K562 (cell line): Measurements from ENCODE around the gene TMEM184A. TPM values are rescaled to one million over a fixed set of nuclear protein-coding genes. Genes with fewer than 3 reads are reported as not detected.

Experiments
- ARID1B ChIP-seq: fragments of 450-650 bp; IDR thresholded peaks from 2 replicates; pipeline ENCODE4 v1.6.1; 2016; ENCODE audit warnings: antibody characterized with exemption, mild to moderate bottlenecking, inconsistent platforms
- BRD9 ChIP-seq: fragments of 450-650 bp; IDR thresholded peaks from 2 replicates; pipeline ENCODE4 v1.6.1; 2018; ENCODE audit warnings: low read depth; ENCODE audit not compliant: partially characterized antibody
- CXXC5 ChIP-seq: fragments of 250-450 bp; sonication (Bioruptor Pico); IDR thresholded peaks from 2 replicates; pipeline ENCODE4 v1.8.0; 2022; ENCODE audit warnings: inconsistent platforms, mild to moderate bottlenecking, moderate library complexity
- JUND ChIP-seq, 2 experiments: IDR thresholded peaks; 2 replicates in 1 of 2; 3 replicates in 1 of 2; pipeline ENCODE4 v1.6.1; 2011; ENCODE audit warnings: borderline replicate concordance in 2 of 2, low read depth in 2 of 2, low read length in 2 of 2, improper control_type of control experiment in 1 of 2, missing biosample characterization in 1 of 2, missing genetic modification characterization in 1 of 2, missing genetic modification reagents in 1 of 2
- KDM1A ChIP-seq, 2 experiments: fragments of 450-650 bp; IDR thresholded peaks; 2 replicates each; pipeline ENCODE4 v1.6.1; 2016; ENCODE audit warnings: mild to moderate bottlenecking in 2 of 2
- NUFIP1 ChIP-seq: fragments of 450-650 bp; IDR thresholded peaks from 2 replicates; pipeline ENCODE4 v1.6.1; 2018; ENCODE audit not compliant: partially characterized antibody
- STAG1 ChIP-seq: sonication (generic); formaldehyde crosslinking; IDR thresholded peaks from 2 replicates; pipeline ENCODE4 v1.5.0; 2020; ENCODE audit warnings: missing genetic modification reagents, borderline replicate concordance
- TGIF2 ChIP-seq: sonication (generic); formaldehyde crosslinking; IDR thresholded peaks from 2 replicates; pipeline ENCODE4 v1.8.1; 2022; ENCODE audit warnings: mild to moderate bottlenecking, missing genetic modification reagents, moderate library complexity
- TRIM28 ChIP-seq: fragments of 450-650 bp; IDR thresholded peaks from 2 replicates; pipeline ENCODE4 v1.6.1; 2017
- WHSC1 ChIP-seq: IDR thresholded peaks from one replicate; pipeline ENCODE4 v1.6.1; 2012; ENCODE audit warnings: low read length, control low read depth, inconsistent platforms
- YY1 ChIP-seq, 3 experiments: IDR thresholded peaks; 2 replicates each; pipeline ENCODE4 v1.6.1; 2011; ENCODE audit warnings: low read length in 2 of 3, mild to moderate bottlenecking in 2 of 3, moderate library complexity in 2 of 3, borderline replicate concordance in 1 of 3, control low read depth in 1 of 3, low read depth in 1 of 3; ENCODE audit not compliant: insufficient read depth in 3 of 3, insufficient replicate concordance in 2 of 3, control insufficient read depth in 1 of 3, insufficient read length in 1 of 3; ENCODE audit errors: extremely low read depth in 1 of 3
- ZC3H8 ChIP-seq: fragments of 450-650 bp; IDR thresholded peaks from 2 replicates; pipeline ENCODE4 v1.6.1; 2017
- ZNF217 ChIP-seq: sonication (generic); formaldehyde crosslinking; IDR thresholded peaks from 2 replicates; pipeline ENCODE4 v1.8.0; 2022; ENCODE audit warnings: mild to moderate bottlenecking, missing genetic modification reagents
- ZNF263 ChIP-seq: sonication (generic); formaldehyde crosslinking; IDR thresholded peaks from 2 replicates; pipeline ENCODE4 v1.8.0; 2022; ENCODE audit warnings: mild to moderate bottlenecking, missing genetic modification reagents, borderline replicate concordance
- polyA plus RNA-seq, 8 experiments: library from polyadenylated mRNA; depleted of rRNA in 4 of 8; stranded (reverse) in 5 of 8; unstranded in 3 of 8; fragments of >200 nt; fragmentation: Nextera tagmentation in 2 of 8; fragmentation: Illumina TruSeq in 1 of 8; extraction: Ambion mirVana in 2 of 8; extraction: Trizol in 1 of 8; gene quantifications; 2 replicates each; pipeline versions ENCODE4 v1.2.1 to v1.2.3, GENCODE V29; 2011 to 2014; ENCODE audit warnings: inconsistent platforms in 1 of 8, missing spikeins in 1 of 8
- total RNA-seq, 7 experiments: library from RNA; depleted of rRNA in 6 of 7; stranded (reverse); fragments of >200 nt in 6 of 7; fragmentation: Illumina TruSeq in 2 of 7; extraction: Trizol in 2 of 7; gene quantifications; 2 replicates each; pipeline versions ENCODE4 v1.2.1 to v1.2.3, GENCODE V29; 2011 to 2021; ENCODE audit warnings: low replicate concordance in 1 of 7
- TF ChIP-seq, protein P1 (sequence below): fragments of 450-650 bp; formaldehyde crosslinking; IDR thresholded peaks from 2 replicates; pipeline ENCODE4 v1.4.0; 2020; ENCODE audit warnings: mild to moderate bottlenecking, moderate library complexity
- TF ChIP-seq, protein P2 (sequence below), 2 experiments: fragments of 450-650 bp in 1 of 2; sonication (generic) in 1 of 2; formaldehyde crosslinking in 1 of 2; IDR thresholded peaks; 2 replicates each; pipeline versions ENCODE4 v1.7.1 to v1.9.0; 2016 to 2022; ENCODE audit warnings: inconsistent platforms in 1 of 2, mild to moderate bottlenecking in 1 of 2, missing genetic modification reagents in 1 of 2

Gene TMEM184A
- total and polyA plus RNA-seq, 9 of the 15 experiments (the other 6 are each of a cell fraction or from before 2014, with no cell fraction given), result 0.10 to 0.18 (median 0.11) TPM; not detected in 6

- peak; percentile 47; the same call in 1 of the 2 replicates for TF ChIP-seq ZNF263
- TF ChIP-seq TRIM28, result no peak
- TF ChIP-seq JUND (IDR thresholded peaks at IDR 0.05; ENCODE audit: borderline replicate concordance, low read depth, low read length), result no peak
- peak; percentile 28; the same call in 1 of the 3 replicates for TF ChIP-seq JUND (tag; IDR thresholded peaks at IDR 0.05; ENCODE audit: borderline replicate concordance, low read depth, low read length)
- TF ChIP-seq ZNF217 (CRISPR knock-in tag), result no peak
- TF ChIP-seq TGIF2 (CRISPR knock-in tag), result no peak
- TF ChIP-seq ARID1B, result peak; percentile 18; the same call in 1 of the 2 replicates
- no peak for TF ChIP-seq WHSC1
- TF ChIP-seq ZC3H8, result no peak
- TF ChIP-seq KDM1A (IDR thresholded peaks at IDR 0.05), result peak in 1 of 2 experiments; percentile 70; a peak in 2 of 4 replicates
- peak in 1 of 3 experiments; percentile 12 for TF ChIP-seq YY1 (IDR thresholded peaks at IDR 0.05; ENCODE audit: borderline replicate concordance in 1 of 3, control insufficient read depth in 1 of 3, extremely low read depth in 1 of 3, insufficient read depth in 3 of 3, insufficient read length in 1 of 3, insufficient replicate concordance in 2 of 3, low read depth in 1 of 3, low read length in 2 of 3)
- TF ChIP-seq NUFIP1, result no peak
- no peak for TF ChIP-seq BRD9
- TF ChIP-seq, protein P1, sequence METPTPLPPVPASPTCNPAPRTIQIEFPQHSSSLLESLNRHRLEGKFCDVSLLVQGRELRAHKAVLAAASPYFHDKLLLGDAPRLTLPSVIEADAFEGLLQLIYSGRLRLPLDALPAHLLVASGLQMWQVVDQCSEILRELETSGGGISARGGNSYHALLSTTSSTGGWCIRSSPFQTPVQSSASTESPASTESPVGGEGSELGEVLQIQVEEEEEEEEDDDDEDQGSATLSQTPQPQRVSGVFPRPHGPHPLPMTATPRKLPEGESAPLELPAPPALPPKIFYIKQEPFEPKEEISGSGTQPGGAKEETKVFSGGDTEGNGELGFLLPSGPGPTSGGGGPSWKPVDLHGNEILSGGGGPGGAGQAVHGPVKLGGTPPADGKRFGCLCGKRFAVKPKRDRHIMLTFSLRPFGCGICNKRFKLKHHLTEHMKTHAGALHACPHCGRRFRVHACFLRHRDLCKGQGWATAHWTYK (CRISPR knock-in tag), result no peak
- TF ChIP-seq, protein P2, sequence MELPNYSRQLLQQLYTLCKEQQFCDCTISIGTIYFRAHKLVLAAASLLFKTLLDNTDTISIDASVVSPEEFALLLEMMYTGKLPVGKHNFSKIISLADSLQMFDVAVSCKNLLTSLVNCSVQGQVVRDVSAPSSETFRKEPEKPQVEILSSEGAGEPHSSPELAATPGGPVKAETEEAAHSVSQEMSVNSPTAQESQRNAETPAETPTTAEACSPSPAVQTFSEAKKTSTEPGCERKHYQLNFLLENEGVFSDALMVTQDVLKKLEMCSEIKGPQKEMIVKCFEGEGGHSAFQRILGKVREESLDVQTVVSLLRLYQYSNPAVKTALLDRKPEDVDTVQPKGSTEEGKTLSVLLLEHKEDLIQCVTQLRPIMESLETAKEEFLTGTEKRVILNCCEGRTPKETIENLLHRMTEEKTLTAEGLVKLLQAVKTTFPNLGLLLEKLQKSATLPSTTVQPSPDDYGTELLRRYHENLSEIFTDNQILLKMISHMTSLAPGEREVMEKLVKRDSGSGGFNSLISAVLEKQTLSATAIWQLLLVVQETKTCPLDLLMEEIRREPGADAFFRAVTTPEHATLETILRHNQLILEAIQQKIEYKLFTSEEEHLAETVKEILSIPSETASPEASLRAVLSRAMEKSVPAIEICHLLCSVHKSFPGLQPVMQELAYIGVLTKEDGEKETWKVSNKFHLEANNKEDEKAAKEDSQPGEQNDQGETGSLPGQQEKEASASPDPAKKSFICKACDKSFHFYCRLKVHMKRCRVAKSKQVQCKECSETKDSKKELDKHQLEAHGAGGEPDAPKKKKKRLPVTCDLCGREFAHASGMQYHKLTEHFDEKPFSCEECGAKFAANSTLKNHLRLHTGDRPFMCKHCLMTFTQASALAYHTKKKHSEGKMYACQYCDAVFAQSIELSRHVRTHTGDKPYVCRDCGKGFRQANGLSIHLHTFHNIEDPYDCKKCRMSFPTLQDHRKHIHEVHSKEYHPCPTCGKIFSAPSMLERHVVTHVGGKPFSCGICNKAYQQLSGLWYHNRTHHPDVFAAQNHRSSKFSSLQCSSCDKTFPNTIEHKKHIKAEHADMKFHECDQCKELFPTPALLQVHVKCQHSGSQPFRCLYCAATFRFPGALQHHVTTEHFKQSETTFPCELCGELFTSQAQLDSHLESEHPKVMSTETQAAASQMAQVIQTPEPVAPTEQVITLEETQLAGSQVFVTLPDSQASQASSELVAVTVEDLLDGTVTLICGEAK (IDR thresholded peaks at IDR 0.05), result 0 out of 2 replicates have a peak, but pooled peaks have one; percentile 17
- TF ChIP-seq, protein P2 (CRISPR knock-in tag; IDR thresholded peaks at IDR 0.05), result no peak
- TF ChIP-seq CXXC5 (CRISPR knock-in tag), result no peak
- peak; percentile 70 for TF ChIP-seq STAG1
Measured at GRCh38 chr7:1558181-1558811, 2.3 kb upstream of the TMEM184A start (continued).
